Astrocyte (in vitro differentiated cells and primary cell): Measurements from ENCODE around the gene ZNF3. TPM values are rescaled to one million over a fixed set of nuclear protein-coding genes. Genes with fewer than 3 reads are reported as not detected.

Experiments
- DNase-seq: peaks from one replicate; pipeline ENCODE4 v3.0.0-alpha.2; 2010; ENCODE audit warnings: low read depth
- FAIRE-seq: peaks from 2 replicates; lab custom pipeline; 2011; peaks lifted over from hg19 to GRCh38; lab: Jason Lieb, UNC
- H2AFZ ChIP-seq: 2 replicates; pipeline ENCODE4 v1.6.0; 2012; ENCODE audit warnings: low read depth, low read length, inconsistent platforms
- H3K27ac ChIP-seq: 2 replicates; pipeline ENCODE4 v1.5.1; 2011; ENCODE audit warnings: low read depth, low read length, inconsistent platforms
- H3K27me3 ChIP-seq: 2 replicates; pipeline ENCODE4 v1.6.0; 2011; ENCODE audit warnings: low read length, inconsistent platforms; ENCODE audit not compliant: insufficient read depth
- H3K36me3 ChIP-seq: 2 replicates; pipeline ENCODE4 v1.5.1; 2011; ENCODE audit warnings: low read length, inconsistent platforms; ENCODE audit not compliant: insufficient read depth
- H3K4me1 ChIP-seq: 2 replicates; pipeline ENCODE4 v1.5.1; 2011; ENCODE audit warnings: low read length, inconsistent platforms; ENCODE audit not compliant: insufficient read depth
- H3K4me2 ChIP-seq: 2 replicates; pipeline ENCODE4 v1.6.0; 2012; ENCODE audit warnings: low read length, inconsistent platforms
- H3K4me3 ChIP-seq: 2 replicates; pipeline ENCODE4 v1.5.1; 2011; ENCODE audit warnings: low read depth, mild to moderate bottlenecking, low read length, inconsistent platforms; ENCODE audit not compliant: insufficient read depth
- H3K79me2 ChIP-seq: 2 replicates; pipeline ENCODE4 v1.6.0; 2012; ENCODE audit warnings: mild to moderate bottlenecking, low read length, inconsistent platforms; ENCODE audit not compliant: insufficient read depth
- H3K9ac ChIP-seq: 2 replicates; pipeline ENCODE4 v1.6.0; 2012; ENCODE audit warnings: mild to moderate bottlenecking, low read length, inconsistent platforms
- H3K9me3 ChIP-seq: 2 replicates; pipeline ENCODE4 v1.5.1; 2012; ENCODE audit warnings: low read depth, mild to moderate bottlenecking, low read length, inconsistent platforms; ENCODE audit not compliant: insufficient read depth
- H4K20me1 ChIP-seq: 2 replicates; pipeline ENCODE4 v1.6.0; 2012; ENCODE audit warnings: low read length, inconsistent platforms; ENCODE audit not compliant: insufficient read depth
- H3K27ac Mint-ChIP-seq: one replicate; pipeline ENCODE4 v1.8.0; 2021; ENCODE audit warnings: mild to moderate bottlenecking, mixed read lengths; ENCODE audit not compliant: unreplicated experiment
- H3K27me3 Mint-ChIP-seq: one replicate; pipeline ENCODE4 v1.8.0; 2021; ENCODE audit warnings: low read depth, mixed read lengths; ENCODE audit not compliant: unreplicated experiment
- H3K36me3 Mint-ChIP-seq: one replicate; pipeline ENCODE4 v1.8.0; 2021; ENCODE audit warnings: low read depth, mixed read lengths; ENCODE audit not compliant: unreplicated experiment
- H3K4me1 Mint-ChIP-seq: one replicate; pipeline ENCODE4 v1.8.0; 2021; ENCODE audit warnings: low read depth, mixed read lengths; ENCODE audit not compliant: unreplicated experiment
- H3K4me3 Mint-ChIP-seq: one replicate; pipeline ENCODE4 v1.8.0; 2021; ENCODE audit warnings: mild to moderate bottlenecking, moderate library complexity, mixed read lengths; ENCODE audit not compliant: unreplicated experiment
- H3K9me3 Mint-ChIP-seq: one replicate; pipeline ENCODE4 v1.8.0; 2021; ENCODE audit warnings: mild to moderate bottlenecking, mixed read lengths; ENCODE audit not compliant: unreplicated experiment
- CTCF ChIP-seq: IDR thresholded peaks from 2 replicates; pipeline ENCODE4 v1.5.1; 2011; ENCODE audit warnings: low read depth, mild to moderate bottlenecking, inconsistent platforms, low read length, moderate library complexity; ENCODE audit not compliant: insufficient read depth
- EZH2 ChIP-seq: IDR thresholded peaks from 2 replicates; pipeline ENCODE4 v1.6.1; 2012; ENCODE audit warnings: mild to moderate bottlenecking, low read length, inconsistent platforms; ENCODE audit not compliant: insufficient read depth
- total RNA-seq: library from RNA; stranded (reverse); gene quantifications from 2 replicates; pipeline ENCODE4 v1.2.1, GENCODE V29; 2021

ZNF3 gene
- total RNA-seq, 1 donor from 2014 or later: 24.0 TPM

GRCh38 chr7:100088621-100089457 lies 7.3 kb upstream of the ZNF3 start, which contains the start of gene COPS6:
Gene COPS6, plus strand, starts transcription at chr7:100088969. Its CDS starts 22 bp downstream, at chr7:100088991.
- Histone ChIP-seq H3K36me3 (peaks cover 37% of the 10 kb centered on the region), H4K20me1 (peaks cover 34% of the 10 kb centered on the region), H2AFZ (peak within 1 kb of the TSS; percentile 89), H3K9ac (peak within 1 kb of the TSS; percentile 97), H3K27ac (peak within 1 kb of the TSS; percentile 84), H3K4me2 (peak within 1 kb of the TSS; percentile 94), H3K4me3 (peak within 1 kb of the TSS; percentile 93), H3K9me3 (no peaks in the 10 kb centered on the region), H3K27me3 (no peaks in the 10 kb centered on the region), H3K4me1 (peaks cover 57% of the 10 kb centered on the region), H3K79me2 (peaks cover 52% of the 10 kb centered on the region)
- Mint-ChIP-seq H3K9me3 (no peaks in the 10 kb centered on the region), H3K4me1 (peaks cover 11% of the 10 kb centered on the region), H3K36me3 (peaks cover 19% of the 10 kb centered on the region), H3K27ac (peak within 1 kb of the TSS; percentile 84), H3K4me3 (peak within 1 kb of the TSS; percentile 95), H3K27me3 (no peaks in the 10 kb centered on the region)
- DNase-seq (peak; percentile 58), FAIRE-seq (no peak)
- TF ChIP-seq EZH2 (no peak), CTCF (no peak)

- Histone ChIP-seq H4K20me1 (peaks cover 28% of the 10 kb centered on the region), H3K27me3 (no peaks in the 10 kb centered on the region), H3K9ac (peak overlapping the region; percentile 97), H2AFZ (peak overlapping the region; percentile 77), H3K9me3 (no peaks in the 10 kb centered on the region), H3K27ac (peak overlapping the region; percentile 84), H3K79me2 (peaks cover 45% of the 10 kb centered on the region), H3K4me2 (peak overlapping the region; percentile 94), H3K4me1 (peaks cover 52% of the 10 kb centered on the region), H3K4me3 (peak overlapping the region; percentile 93), H3K36me3 (peaks cover 30% of the 10 kb centered on the region)
- TF ChIP-seq CTCF (no peak), EZH2 (no peak)
- no peak for FAIRE-seq
- peak overlapping the region; percentile 44 for H3K27ac Mint-ChIP-seq
- peaks cover 16% of the 10 kb centered on the region for H3K36me3 Mint-ChIP-seq
- no peaks in the 10 kb centered on the region for H3K9me3 Mint-ChIP-seq
- H3K27me3 Mint-ChIP-seq: no peaks in the 10 kb centered on the region
- no peak for DNase-seq
- peak overlapping the region; percentile 95 for H3K4me3 Mint-ChIP-seq
- peaks cover 11% of the 10 kb centered on the region for H3K4me1 Mint-ChIP-seq
Observed at GRCh38 chr7:100088095-100088620, 6.6 kb upstream of the ZNF3 start.
